Kidney epithelial cell (primary cell): ENCODE results near the gene PRR20D. TPM values are rescaled to one million over a fixed set of nuclear protein-coding genes. Genes with fewer than 3 reads are reported as not detected.
"Not testable (repeated sequence)": the region's sequence is repeated elsewhere in the genome, so short reads cannot be mapped to it uniquely, and the experiment has no call there.

ENCODE experiments used
- DNase-seq: peaks from one replicate; pipeline ENCODE4 v3.0.0-alpha.2; 2010; ENCODE audit warnings: low read depth
- H3K27me3 ChIP-seq: 2 replicates; pipeline ENCODE4 v1.6.0; 2011; ENCODE audit warnings: low read length; ENCODE audit not compliant: control insufficient read depth, insufficient read depth
- H3K36me3 ChIP-seq: 2 replicates; pipeline ENCODE4 v1.5.1; 2011; ENCODE audit warnings: low read length; ENCODE audit not compliant: control insufficient read depth, insufficient read depth
- H3K4me3 ChIP-seq: 2 replicates; pipeline ENCODE4 v1.5.1; 2011; ENCODE audit warnings: low read depth, mild to moderate bottlenecking, control low read depth, low read length
- total RNA-seq: library from RNA; depleted of rRNA; stranded (reverse); fragments of >200 nt; gene quantifications from 2 replicates; pipeline ENCODE4 v1.2.3, GENCODE V29; 2015
- TF ChIP-seq, protein P1 (sequence below): IDR thresholded peaks from 2 replicates; pipeline ENCODE4 v1.5.1; 2011; ENCODE audit warnings: mild to moderate bottlenecking, moderate library complexity, low read length, control low read depth, inconsistent platforms; ENCODE audit not compliant: insufficient read depth, poor library complexity, severe bottlenecking

PRR20D gene
- not detected in 2 replicates for total RNA-seq

GRCh38 chr13:57160332-57160731 is at the start of gene PRR20D:
Gene PRR20D (plus strand): TSS chr13:57160632. CDS start chr13:57161019, 387 bp downstream.
- DNase-seq, H3K4me3 ChIP-seq, H3K27me3 ChIP-seq, H3K36me3 ChIP-seq: not testable (repeated sequence)

- TF ChIP-seq, protein P1, sequence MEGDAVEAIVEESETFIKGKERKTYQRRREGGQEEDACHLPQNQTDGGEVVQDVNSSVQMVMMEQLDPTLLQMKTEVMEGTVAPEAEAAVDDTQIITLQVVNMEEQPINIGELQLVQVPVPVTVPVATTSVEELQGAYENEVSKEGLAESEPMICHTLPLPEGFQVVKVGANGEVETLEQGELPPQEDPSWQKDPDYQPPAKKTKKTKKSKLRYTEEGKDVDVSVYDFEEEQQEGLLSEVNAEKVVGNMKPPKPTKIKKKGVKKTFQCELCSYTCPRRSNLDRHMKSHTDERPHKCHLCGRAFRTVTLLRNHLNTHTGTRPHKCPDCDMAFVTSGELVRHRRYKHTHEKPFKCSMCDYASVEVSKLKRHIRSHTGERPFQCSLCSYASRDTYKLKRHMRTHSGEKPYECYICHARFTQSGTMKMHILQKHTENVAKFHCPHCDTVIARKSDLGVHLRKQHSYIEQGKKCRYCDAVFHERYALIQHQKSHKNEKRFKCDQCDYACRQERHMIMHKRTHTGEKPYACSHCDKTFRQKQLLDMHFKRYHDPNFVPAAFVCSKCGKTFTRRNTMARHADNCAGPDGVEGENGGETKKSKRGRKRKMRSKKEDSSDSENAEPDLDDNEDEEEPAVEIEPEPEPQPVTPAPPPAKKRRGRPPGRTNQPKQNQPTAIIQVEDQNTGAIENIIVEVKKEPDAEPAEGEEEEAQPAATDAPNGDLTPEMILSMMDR: no peak
- Histone ChIP-seq H3K4me3 (no peak overlapping the region), H3K36me3 (no peaks in the 10 kb centered on the region), H3K27me3 (no peaks in the 10 kb centered on the region)
- DNase-seq: no peak
These were observed 45.5 kb upstream of the PRR20D start for GRCh38 chr13:57114945-57115344.

DNA sequence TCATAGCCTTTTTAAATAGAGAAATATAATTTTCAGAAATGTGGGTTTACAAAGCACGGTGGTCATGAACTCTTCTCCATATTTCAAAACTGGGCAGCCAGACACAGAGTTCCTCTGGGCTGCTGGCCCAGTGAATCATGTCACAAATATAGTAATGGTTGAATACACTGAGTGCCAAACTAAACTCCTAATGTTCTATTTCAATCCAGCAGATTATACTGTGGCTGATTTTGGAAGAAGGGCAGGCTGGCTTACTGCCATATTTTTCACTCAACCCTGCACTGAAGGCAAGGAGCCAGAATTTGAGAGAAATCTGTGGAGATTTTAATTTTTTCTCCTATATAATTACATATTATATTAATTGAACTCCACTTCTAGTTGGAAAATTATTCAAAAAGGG is 36.8 kb upstream of the PRR20D start:
- DNase-seq: no peak
- TF ChIP-seq, protein P1: no peak
- H3K27me3 ChIP-seq: no peaks in the 10 kb centered on the region
- no peak overlapping the region for H3K4me3 ChIP-seq
- no peaks in the 10 kb centered on the region for H3K36me3 ChIP-seq

DNA sequence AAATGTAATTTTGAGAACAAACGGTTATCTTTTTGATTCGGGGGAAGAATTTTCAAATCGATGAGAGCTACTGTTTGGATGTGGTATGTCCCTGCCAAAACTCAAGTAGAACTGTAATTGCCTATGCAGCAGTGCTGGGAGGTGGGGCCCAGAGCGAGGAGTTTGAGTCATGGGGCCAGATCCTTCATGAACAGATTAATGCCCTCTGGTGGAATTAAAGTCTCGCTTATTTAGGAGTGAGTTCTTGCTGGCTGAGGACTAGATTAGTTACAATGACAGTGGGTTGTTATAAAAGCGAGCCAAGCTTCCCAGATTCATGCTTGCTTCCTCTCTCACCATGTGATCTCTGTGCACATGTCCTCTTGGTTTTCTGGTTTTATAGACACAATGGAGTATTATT is 31.5 kb upstream of the PRR20D start:
- no peaks in the 10 kb centered on the region for H3K27me3 ChIP-seq
- no peak overlapping the region for H3K4me3 ChIP-seq
- no peaks in the 10 kb centered on the region for H3K36me3 ChIP-seq
- TF ChIP-seq, protein P1: no peak
- no peak for DNase-seq

- no peak overlapping the region for H3K4me3 ChIP-seq
- TF ChIP-seq, protein P1: no peak
These were observed 24.3 kb upstream of the PRR20D start for GRCh38 chr13:57136093-57136492.

GRCh38 chr13:57137585-57137984 is 22.8 kb upstream of the PRR20D start:
- H3K4me3 ChIP-seq: no peak overlapping the region
- no peak for DNase-seq
- TF ChIP-seq, protein P1: no peak
- H3K27me3 ChIP-seq: no peaks in the 10 kb centered on the region
- no peaks in the 10 kb centered on the region for H3K36me3 ChIP-seq

More at GRCh38 chr13:57136093-57136492, 24.3 kb upstream of the PRR20D start:
- H3K27me3 ChIP-seq: no peaks in the 10 kb centered on the region
- H3K36me3 ChIP-seq: no peaks in the 10 kb centered on the region
- no peak for DNase-seq
